HCT116 (cell line): ENCODE measurements around the gene ARID3A. TPM values are rescaled to one million over a fixed set of nuclear protein-coding genes. Genes with fewer than 3 reads are reported as not detected.

Experiments
- ATAC-seq: fragments of 200-7000 bp; cut with Tn5 transposase; 2 replicates; pipeline ENCODE4 v1.9.1; 2020; ENCODE audit warnings: mild to moderate bottlenecking, moderate library complexity
- BruUV-seq: library from RNA; stranded (reverse); fragments of 400-500 nt; replicated peaks from 2 replicates; lab custom pipeline; 2021; lab: Mats Ljungman, UMichigan
- CTCF ChIA-PET: fragments of 300-600 bp; sonication (Branson Sonifier 250); formaldehyde crosslinking; loops from one replicate; lab custom pipeline; 2021; ENCODE audit warnings: antibody characterized with exemption; lab: Charles Lee
- POLR2A ChIA-PET: fragments of 300-600, 350-600 bp; sonication (Branson Sonifier 250); formaldehyde crosslinking; loops from one replicate; lab custom pipeline; 2021; ENCODE audit warnings: antibody characterized with exemption; lab: Charles Lee
- RAD21 ChIA-PET, 2 experiments: fragments of 300-600 bp; sonication (Branson Sonifier 250); formaldehyde crosslinking; loops; one replicate each; lab custom pipeline; 2023; ENCODE audit warnings: low total read pairs in 2 of 2; ENCODE audit not compliant: uncharacterized antibody in 2 of 2, unreplicated experiment in 2 of 2, low non-redundant PET in 1 of 2; lab: Charles Lee
- DNase-seq: peaks from one replicate; pipeline ENCODE4 v3.0.0-alpha.2; 2010; ENCODE audit warnings: low read depth, low spot score
- H2AFZ ChIP-seq: fragments of 200-600 bp; shearing (Covaris generic), sonication (generic); 2 replicates; pipeline ENCODE4 v1.6.1; 2017; ENCODE audit warnings: low read depth, mixed run types, mixed read lengths, antibody characterized with exemption, low read length; ENCODE audit not compliant: poor library complexity, severe bottlenecking
- H3K27ac ChIP-seq: 2 replicates; pipeline ENCODE4 v1.5.1; 2012; ENCODE audit warnings: low read depth, low read length
- H3K27me3 ChIP-seq: fragments of 200-600 bp; sonication (generic); 2 replicates; pipeline ENCODE4 v1.6.1; 2016; ENCODE audit warnings: mixed run types, low read length, mixed read lengths; ENCODE audit not compliant: insufficient read depth
- H3K36me3 ChIP-seq, 2 experiments: fragments of 200-500 bp in 1 of 2; fragments of 200-600 bp in 1 of 2; sonication (Bioruptor generic) in 1 of 2; sonication (generic) in 1 of 2; 2 replicates each; pipeline versions ENCODE4 v1.5.1 to v1.6.1; 2014 to 2016; ENCODE audit warnings: low read length in 2 of 2, inconsistent platforms in 1 of 2, mixed read lengths in 1 of 2, mixed run types in 1 of 2; ENCODE audit not compliant: insufficient read depth in 2 of 2, control insufficient read depth in 1 of 2
- H3K4me1 ChIP-seq, 2 experiments: fragments of 200-600 bp in 1 of 2; sonication (generic) in 1 of 2; 2 replicates each; pipeline versions ENCODE4 v1.5.1 to v1.6.1; 2012 to 2017; ENCODE audit warnings: low read length in 2 of 2, inconsistent platforms in 1 of 2, mild to moderate bottlenecking in 1 of 2, mixed read lengths in 1 of 2, mixed run types in 1 of 2, moderate library complexity in 1 of 2; ENCODE audit not compliant: insufficient read depth in 2 of 2, control insufficient read depth in 1 of 2
- H3K4me2 ChIP-seq: fragments of 200-600 bp; sonication (generic); 2 replicates; pipeline ENCODE4 v1.6.1; 2017; ENCODE audit warnings: mixed run types, low read length, mixed read lengths
- H3K4me3 ChIP-seq, 2 experiments: fragments of 200-600 bp in 1 of 2; sonication (generic) in 1 of 2; replicated peaks in 1 of 2; 2 replicates each; pipeline ENCODE4 v1.5.1; 2011 to 2016; ENCODE audit warnings: low read length in 2 of 2, control low read depth in 1 of 2, low read depth in 1 of 2, mild to moderate bottlenecking in 1 of 2, mixed read lengths in 1 of 2, mixed run types in 1 of 2
- H3K79me2 ChIP-seq: fragments of 200-600 bp; sonication (generic); 2 replicates; pipeline ENCODE4 v1.6.1; 2017; ENCODE audit warnings: mild to moderate bottlenecking, mixed run types, low read length, moderate library complexity, mixed read lengths; ENCODE audit not compliant: insufficient read depth
- H3K9ac ChIP-seq: fragments of 200-600 bp; sonication (generic); 2 replicates; pipeline ENCODE4 v1.6.1; 2016; ENCODE audit warnings: low read length, mixed read lengths
- H3K9me2 ChIP-seq: fragments of 200-600 bp; sonication (generic), shearing (Covaris generic); 2 replicates; pipeline ENCODE4 v1.6.1; 2017; ENCODE audit warnings: mixed run types, mild to moderate bottlenecking, moderate library complexity; ENCODE audit not compliant: insufficient read depth
- H3K9me3 ChIP-seq, 2 experiments: fragments of 200-500 bp in 1 of 2; fragments of 200-600 bp in 1 of 2; sonication (Bioruptor generic) in 1 of 2; sonication (generic) in 1 of 2; 2 replicates each; pipeline ENCODE4 v1.6.1; 2014 to 2017; ENCODE audit warnings: low read length in 2 of 2, mixed read lengths in 2 of 2, inconsistent platforms in 1 of 2, low read depth in 1 of 2, mild to moderate bottlenecking in 1 of 2, mixed run types in 1 of 2, moderate library complexity in 1 of 2; ENCODE audit not compliant: control insufficient read depth in 1 of 2, insufficient read depth in 1 of 2
- H4K20me1 ChIP-seq: fragments of 200-600 bp; sonication (generic), shearing (Covaris generic); 2 replicates; pipeline ENCODE4 v1.6.1; 2017; ENCODE audit warnings: mixed run types, mild to moderate bottlenecking, moderate library complexity; ENCODE audit not compliant: insufficient read depth
- ATF3 ChIP-seq: IDR thresholded peaks from 2 replicates; pipeline ENCODE4 v1.6.1; 2012
- CBX3 ChIP-seq: IDR thresholded peaks from 2 replicates; pipeline ENCODE4 v1.6.1; 2012; ENCODE audit warnings: low read depth
- CEBPB ChIP-seq: IDR thresholded peaks from 2 replicates; pipeline ENCODE4 v1.6.1; 2012; ENCODE audit warnings: low read depth
- CTCF ChIP-seq, 3 experiments: fragments of 200-600 bp in 1 of 3; sonication (generic) in 1 of 3; IDR thresholded peaks in 2 of 3; conservative IDR thresholded peaks in 1 of 3; 2 replicates each; pipeline ENCODE4 v1.5.1; 2012 to 2017; ENCODE audit warnings: low read depth in 2 of 3, low read length in 2 of 3, antibody characterized with exemption in 1 of 3, borderline replicate concordance in 1 of 3, control low read depth in 1 of 3, mild to moderate bottlenecking in 1 of 3, mixed read lengths in 1 of 3, mixed run types in 1 of 3, moderate library complexity in 1 of 3; ENCODE audit not compliant: insufficient read depth in 1 of 3
- EGR1 ChIP-seq: IDR thresholded peaks from 2 replicates; pipeline ENCODE4 v1.6.1; 2012; ENCODE audit warnings: low read depth
- ELF1 ChIP-seq: IDR thresholded peaks from 2 replicates; pipeline ENCODE4 v1.6.1; 2012; ENCODE audit warnings: low read depth, borderline replicate concordance
- EZH2phosphoT487 ChIP-seq: fragments of 200-600 bp; IDR thresholded peaks from 2 replicates; pipeline ENCODE4 v1.6.1; 2018; ENCODE audit warnings: antibody characterized with exemption, borderline replicate concordance
- FOSL1 ChIP-seq: IDR thresholded peaks from 2 replicates; pipeline ENCODE4 v1.6.1; 2012; ENCODE audit warnings: low read depth
- POLR2A ChIP-seq: IDR thresholded peaks from 2 replicates; pipeline ENCODE4 v1.7.0; 2011; ENCODE audit warnings: borderline replicate concordance; ENCODE audit not compliant: insufficient read depth, insufficient read length; ENCODE audit errors: extremely low read depth
- POLR2AphosphoS5 ChIP-seq: IDR thresholded peaks from 2 replicates; pipeline ENCODE4 v1.6.1; 2011; ENCODE audit warnings: mild to moderate bottlenecking, low read depth, low read length, moderate library complexity
- SP1 ChIP-seq: IDR thresholded peaks from 2 replicates; pipeline ENCODE4 v1.6.1; 2012; ENCODE audit warnings: low read depth
- SRF ChIP-seq: IDR thresholded peaks from 2 replicates; pipeline ENCODE4 v1.6.1; 2012; ENCODE audit warnings: low read depth
- YY1 ChIP-seq: IDR thresholded peaks from 2 replicates; pipeline ENCODE4 v1.6.1; 2011; ENCODE audit warnings: low read length, low read depth, moderate library complexity, mild to moderate bottlenecking; ENCODE audit not compliant: insufficient replicate concordance; ENCODE audit errors: extremely low read depth
- intact Hi-C: fragments of 100-400 bp; cut with micrococcal nuclease; formaldehyde crosslinking; loops from 2 replicates; pipeline ENCODE4 v1.10.0; 2022
- total RNA-seq: library from RNA; stranded (reverse); gene quantifications from one replicate; pipeline ENCODE4 v1.2.1, GENCODE V29; 2021; ENCODE audit not compliant: unreplicated experiment

Gene ARID3A
- total RNA-seq, 1 experiment from 2014 or later: 21.8 TPM

GRCh38 chr19:898663-899062 is 27.2 kb upstream of the ARID3A start (continued):
- TF ChIP-seq SP1 (no peak), EZH2phosphoT487 (no peak), POLR2AphosphoS5 (no peak), ELF1 (no peak), EGR1 (no peak), CEBPB (no peak), POLR2A (no peak)

- H3K27ac ChIP-seq: peak overlapping the region; percentile 49; the same call in 1 of the 2 replicates
- no TSS peak for BruUV-seq
These were observed 26.3 kb upstream of the ARID3A start for GRCh38 chr19:899336-900042.

GRCh38 chr19:900043-900301 is 25.9 kb upstream of the ARID3A start:
- intact Hi-C loops: no loop called here
- H3K9ac ChIP-seq: no peak overlapping the region
- H3K9me3 ChIP-seq: no peaks in the 10 kb centered on the region
- RAD21 ChIA-PET: no interaction called here
- no peaks in the 10 kb centered on the region for H4K20me1 ChIP-seq
- peaks cover 6 to 16% of the 10 kb centered on the region in 2 experiments; a peak in 3 of 4 replicates for H3K4me1 ChIP-seq
- H3K79me2 ChIP-seq: peaks cover 17% of the 10 kb centered on the region; the same call in 1 of the 2 replicates
- no peak overlapping the region for H3K4me3 ChIP-seq
- H3K4me2 ChIP-seq: peak overlapping the region; percentile 32
- H3K36me3 ChIP-seq: peaks cover 6 to 7% of the 10 kb centered on the region in 2 experiments; a peak in 3 of 4 replicates
- CTCF ChIA-PET: no interaction called here
- no peaks in the 10 kb centered on the region for H3K27me3 ChIP-seq
- POLR2A ChIA-PET: no interaction called here
- H2AFZ ChIP-seq: no peak overlapping the region
- H3K9me2 ChIP-seq: no peaks in the 10 kb centered on the region
- BruUV-seq: no TSS peak
- peak overlapping the region; percentile 49; the same call in 1 of the 2 replicates for H3K27ac ChIP-seq
- peak; percentile 37; the same call in 1 of the 2 replicates for ATAC-seq
- no peak for DNase-seq
- no peak for TF ChIP-seq ATF3
- no peak for TF ChIP-seq CBX3
- TF ChIP-seq POLR2AphosphoS5: no peak
- TF ChIP-seq EGR1: no peak
- TF ChIP-seq EZH2phosphoT487: no peak
- no peak for TF ChIP-seq CTCF (IDR thresholded peaks at IDR 0.05 in 2 of 3, conservative IDR thresholded peaks at IDR 0.05 in 1 of 3; ENCODE audit: borderline replicate concordance in 1 of 3, insufficient read depth in 1 of 3, low read depth in 2 of 3, low read length in 2 of 3)
- no peak for TF ChIP-seq FOSL1

More at GRCh38 chr19:899336-900042, 26.3 kb upstream of the ARID3A start:
- no peak overlapping the region for H2AFZ ChIP-seq
- RAD21 ChIA-PET: no interaction called here
- POLR2A ChIA-PET: no interaction called here
- intact Hi-C loops: no loop called here
- DNase-seq: no peak
- H3K4me2 ChIP-seq: no peak overlapping the region
- TF ChIP-seq SRF (no peak), YY1 (no peak), CBX3 (no peak)
- no peak overlapping the region for H3K4me3 ChIP-seq
- no peaks in the 10 kb centered on the region for H3K27me3 ChIP-seq
- peaks cover 6 to 16% of the 10 kb centered on the region in 2 experiments; a peak in 3 of 4 replicates for H3K4me1 ChIP-seq
- no peaks in the 10 kb centered on the region for H4K20me1 ChIP-seq
- CTCF ChIA-PET: no interaction called here
- no peaks in the 10 kb centered on the region for H3K9me3 ChIP-seq
- ATAC-seq: no peak
- H3K79me2 ChIP-seq: peaks cover 15% of the 10 kb centered on the region; the same call in 1 of the 2 replicates
- H3K9me2 ChIP-seq: no peaks in the 10 kb centered on the region
- H3K9ac ChIP-seq: no peak overlapping the region
- H3K36me3 ChIP-seq: peaks cover 6 to 7% of the 10 kb centered on the region in 2 experiments; a peak in 3 of 4 replicates
